ENCODE results near the gene ZNF234.

GRCh38 chr19:44141191-44142058 lies at the start of gene ZNF234:
- TF ChIP-seq EZH2 (IDR thresholded peaks at IDR 0.05; ENCODE audit: borderline replicate concordance, low read length) (no peak), CTCF (IDR thresholded peaks at IDR 0.05; ENCODE audit: low read length) (no peak)
